HepG2 (cell line): ENCODE measurements around the gene ARMCX5. TPM values are rescaled to one million over a fixed set of nuclear protein-coding genes. Genes with fewer than 3 reads are reported as not detected.

ENCODE experiments used
- ATF7 ChIP-seq, 2 experiments: fragments of 450-650 bp in 1 of 2; sonication (generic) in 1 of 2; formaldehyde crosslinking in 1 of 2; IDR thresholded peaks; 2 replicates each; pipeline versions ENCODE4 v1.4.0 to v1.6.1; 2016 to 2020; ENCODE audit warnings: antibody characterized with exemption in 1 of 2, mild to moderate bottlenecking in 1 of 2, missing genetic modification reagents in 1 of 2
- DR1 ChIP-seq: sonication (generic); formaldehyde crosslinking; IDR thresholded peaks from 2 replicates; pipeline ENCODE4 v1.8.0; 2021; ENCODE audit warnings: mild to moderate bottlenecking, missing genetic modification reagents, inconsistent platforms
- IKZF1 ChIP-seq: fragments of 450-650 bp; IDR thresholded peaks from 2 replicates; pipeline ENCODE4 v1.7.1; 2016
- KDM2A ChIP-seq: sonication (generic); formaldehyde crosslinking; IDR thresholded peaks from 2 replicates; pipeline ENCODE4 v1.4.0; 2020; ENCODE audit warnings: low read depth, missing genetic modification reagents, borderline replicate concordance
- KMT2A ChIP-seq: sonication (generic); formaldehyde crosslinking; IDR thresholded peaks from 2 replicates; pipeline ENCODE4 v1.4.0; 2020; ENCODE audit warnings: missing genetic modification reagents
- MAFF ChIP-seq: IDR thresholded peaks from 2 replicates; pipeline ENCODE4 v1.6.1; 2011; ENCODE audit warnings: low read depth, low read length, improper control_type of control experiment
- MYC ChIP-seq: sonication (generic); formaldehyde crosslinking; IDR thresholded peaks from 2 replicates; pipeline ENCODE4 v1.9.0; 2021; ENCODE audit warnings: missing genetic modification reagents, borderline replicate concordance
- NR2C2 ChIP-seq: sonication (generic); formaldehyde crosslinking; IDR thresholded peaks from 2 replicates; pipeline ENCODE4 v1.4.0; 2020; ENCODE audit warnings: missing genetic modification reagents, mild to moderate bottlenecking, moderate library complexity, borderline replicate concordance
- PHF8 ChIP-seq: sonication (generic); formaldehyde crosslinking; IDR thresholded peaks from 2 replicates; pipeline ENCODE4 v1.5.0; 2020; ENCODE audit warnings: missing genetic modification reagents
- POLR2A ChIP-seq, 2 experiments: IDR thresholded peaks; 2 replicates each; pipeline ENCODE4 v1.6.1; 2011; ENCODE audit warnings: low read depth in 2 of 2, low read length in 2 of 2, mild to moderate bottlenecking in 1 of 2, moderate library complexity in 1 of 2; ENCODE audit not compliant: insufficient read depth in 1 of 2
- PRMT3 ChIP-seq: sonication (generic); formaldehyde crosslinking; IDR thresholded peaks from 2 replicates; pipeline ENCODE4 v1.8.1; 2022; ENCODE audit warnings: low read depth, mild to moderate bottlenecking, moderate library complexity, missing genetic modification reagents, borderline replicate concordance
- RFX3 ChIP-seq: IDR thresholded peaks from 2 replicates; pipeline ENCODE4 v1.6.1; 2016; ENCODE audit warnings: missing biosample characterization, missing genetic modification reagents
- SP1 ChIP-seq, 2 experiments: fragments of 450-650 bp in 1 of 2; sonication (generic) in 1 of 2; formaldehyde crosslinking in 1 of 2; IDR thresholded peaks; 2 replicates each; pipeline versions ENCODE4 v1.4.0 to v1.6.1; 2016 to 2020; ENCODE audit warnings: missing genetic modification reagents in 1 of 2
- TOPORS ChIP-seq: sonication (generic); formaldehyde crosslinking; IDR thresholded peaks from 2 replicates; pipeline ENCODE4 v1.8.0; 2023; ENCODE audit warnings: mild to moderate bottlenecking, missing genetic modification reagents
- WIZ ChIP-seq: sonication (generic); formaldehyde crosslinking; IDR thresholded peaks from 2 replicates; pipeline ENCODE4 v1.5.1; 2020; ENCODE audit warnings: mild to moderate bottlenecking, missing genetic modification reagents
- YEATS4 ChIP-seq: sonication (generic); formaldehyde crosslinking; IDR thresholded peaks from 2 replicates; pipeline ENCODE4 v1.4.0; 2020; ENCODE audit warnings: missing genetic modification reagents, borderline replicate concordance
- YY1 ChIP-seq: IDR thresholded peaks from 2 replicates; pipeline ENCODE4 v1.6.1; 2011; ENCODE audit warnings: low read length, low read depth, moderate library complexity, mild to moderate bottlenecking; ENCODE audit not compliant: insufficient read depth, insufficient replicate concordance
- ZBTB7A ChIP-seq: sonication (generic); formaldehyde crosslinking; IDR thresholded peaks from 2 replicates; pipeline ENCODE4 v1.8.0; 2022; ENCODE audit warnings: mild to moderate bottlenecking, missing genetic modification reagents
- ZNF260 ChIP-seq: sonication (generic); formaldehyde crosslinking; IDR thresholded peaks from 2 replicates; pipeline ENCODE4 v1.4.0; 2020; ENCODE audit warnings: missing genetic modification reagents, low read depth, mild to moderate bottlenecking, borderline replicate concordance
- ZNF326 ChIP-seq: sonication (generic); formaldehyde crosslinking; IDR thresholded peaks from 2 replicates; pipeline ENCODE4 v1.4.0; 2020; ENCODE audit warnings: missing genetic modification reagents, borderline replicate concordance
- ZNF605 ChIP-seq: sonication (generic); formaldehyde crosslinking; IDR thresholded peaks from 2 replicates; pipeline ENCODE4 v1.8.0; 2022; ENCODE audit warnings: mild to moderate bottlenecking, missing genetic modification reagents
- ZNF678 ChIP-seq: sonication (generic); formaldehyde crosslinking; IDR thresholded peaks from 2 replicates; pipeline ENCODE4 v1.4.0; 2020; ENCODE audit warnings: mild to moderate bottlenecking, missing genetic modification reagents
- ZNF761 ChIP-seq: sonication (generic); formaldehyde crosslinking; conservative IDR thresholded peaks from 2 replicates; pipeline ENCODE4 v1.4.0; 2020; ENCODE audit warnings: mild to moderate bottlenecking, missing genetic modification reagents
- ZNF780A ChIP-seq: sonication (generic); formaldehyde crosslinking; IDR thresholded peaks from 2 replicates; pipeline ENCODE4 v1.8.0; 2022; ENCODE audit warnings: mild to moderate bottlenecking, missing genetic modification reagents, moderate library complexity
- ZSCAN21 ChIP-seq: sonication (generic); formaldehyde crosslinking; IDR thresholded peaks from 2 replicates; pipeline ENCODE4 v1.8.0; 2022; ENCODE audit warnings: mild to moderate bottlenecking, missing genetic modification reagents, moderate library complexity, borderline replicate concordance
- ZSCAN31 ChIP-seq: sonication (generic); formaldehyde crosslinking; IDR thresholded peaks from 2 replicates; pipeline ENCODE4 v1.5.0; 2020; ENCODE audit warnings: low read depth, mild to moderate bottlenecking, missing genetic modification reagents
- polyA plus RNA-seq, 8 experiments: library from polyadenylated mRNA; depleted of rRNA in 3 of 8; stranded (reverse) in 7 of 8; unstranded in 1 of 8; fragments of >200 nt; fragmentation: Illumina TruSeq in 4 of 8; extraction: Trizol in 4 of 8; gene quantifications; 2 replicates each; pipeline versions ENCODE4 v1.2.1 to v1.2.3, GENCODE V29; 2011 to 2016; ENCODE audit warnings: low read depth in 4 of 8, missing spikeins in 1 of 8, mixed read lengths in 1 of 8; ENCODE audit not compliant: insufficient read depth in 1 of 8
- total RNA-seq, 5 experiments: library from RNA; depleted of rRNA; stranded (reverse); fragments of >200 nt; fragmentation: Illumina TruSeq; extraction: Trizol; gene quantifications; 2 replicates each; pipeline ENCODE4 v1.2.3, GENCODE V29; 2016; ENCODE audit warnings: low read depth in 1 of 5
- TF ChIP-seq, protein P1 (sequence below): sonication (generic); formaldehyde crosslinking; IDR thresholded peaks from 2 replicates; pipeline ENCODE4 v1.8.1; 2023; ENCODE audit warnings: mild to moderate bottlenecking, missing genetic modification reagents
- TF ChIP-seq, protein P2 (sequence below): sonication (generic); formaldehyde crosslinking; IDR thresholded peaks from 2 replicates; pipeline ENCODE4 v1.4.0; 2020; ENCODE audit warnings: missing genetic modification reagents
- TF ChIP-seq, protein P3 (sequence below): sonication (generic); formaldehyde crosslinking; IDR thresholded peaks from 2 replicates; pipeline ENCODE4 v1.4.0; 2020; ENCODE audit warnings: missing genetic modification reagents

Gene ARMCX5
- total and polyA plus RNA-seq, 2 of the 13 experiments (the other 11 are each of a cell fraction or from before 2014, with no cell fraction given): 9.1 to 14.2 TPM

DNA sequence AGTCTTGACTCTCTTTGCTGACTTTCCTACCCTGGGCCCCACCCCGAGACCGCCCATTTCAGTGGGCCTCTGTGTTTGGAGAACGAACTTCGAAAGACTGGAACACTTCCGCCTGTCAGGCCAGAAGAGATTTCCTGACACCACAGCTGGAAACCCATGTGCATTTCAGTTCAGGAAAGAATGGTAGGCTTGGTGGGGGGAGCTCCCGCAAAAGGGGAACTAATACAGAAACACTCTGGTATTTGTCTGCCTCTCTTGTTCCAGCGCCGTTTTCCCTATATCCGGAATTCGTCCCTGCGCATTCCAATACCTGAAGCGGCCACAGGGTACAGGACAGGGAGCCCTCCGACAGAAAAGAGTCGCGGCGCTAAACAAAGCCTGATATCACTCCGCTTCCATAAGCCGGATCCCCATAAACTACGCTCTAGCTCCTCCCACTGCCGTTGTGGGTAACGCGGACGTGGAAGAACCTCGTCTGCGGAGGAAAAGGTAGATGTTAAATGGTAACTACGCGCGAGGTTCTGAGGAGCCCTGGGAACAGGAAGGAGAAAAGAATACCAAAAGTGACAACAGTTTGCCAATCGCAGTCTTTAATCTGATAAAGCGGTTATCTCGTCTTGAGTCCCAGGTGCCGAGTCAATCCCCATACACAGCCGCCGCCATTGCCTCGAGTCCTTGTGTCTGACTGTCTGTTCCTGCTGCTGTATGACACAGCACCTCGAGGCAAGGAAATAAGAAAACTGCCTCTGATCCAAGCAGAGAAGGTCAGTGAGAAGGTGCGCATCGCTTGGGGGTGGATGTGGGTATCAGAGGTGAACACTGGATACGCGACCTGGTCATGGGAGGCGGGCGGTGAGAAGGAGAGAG lies at the start of gene ARMCX5 (continued):
- TF ChIP-seq YEATS4 (CRISPR knock-in tag) (peak; percentile 71), ZNF678 (CRISPR knock-in tag) (no peak), DR1 (CRISPR knock-in tag) (no peak), ZSCAN31 (CRISPR knock-in tag) (no peak; the same call in 1 of the 2 replicates), SP1 (IDR thresholded peaks at IDR 0.05) (no peak), SP1 (CRISPR knock-in tag; IDR thresholded peaks at IDR 0.05) (peak; percentile 70), MAFF (no peak), YY1 (peak; percentile 36), ZSCAN21 (CRISPR knock-in tag) (no peak), ZBTB7A (CRISPR knock-in tag) (no peak), IKZF1 (no peak), KDM2A (peak; percentile 76; the same call in 1 of the 2 replicates), PHF8 (peak; percentile 74), RFX3 (CRISPR knock-in tag) (no peak), ATF7 (IDR thresholded peaks at IDR 0.05) (no peak), ATF7 (CRISPR knock-in tag; IDR thresholded peaks at IDR 0.05) (no peak), WIZ (no peak), ZNF761 (CRISPR knock-in tag) (no peak), PRMT3 (CRISPR knock-in tag) (no peak), KMT2A (CRISPR knock-in tag) (peak; percentile 30; the same call in 1 of the 2 replicates), ZNF780A (CRISPR knock-in tag) (no peak), ZNF326 (CRISPR knock-in tag) (no peak), NR2C2 (no peak), TOPORS (CRISPR knock-in tag) (no peak), MYC (CRISPR knock-in tag) (no peak), ZNF605 (CRISPR knock-in tag) (peak; percentile 18; the same call in 1 of the 2 replicates), ZNF260 (CRISPR knock-in tag) (no peak), POLR2A (IDR thresholded peaks at IDR 0.05; ENCODE audit: insufficient read depth in 1 of 2, low read depth in 2 of 2, low read length in 2 of 2) (peak; percentile 78 to 89)
- TF ChIP-seq, protein P1, sequence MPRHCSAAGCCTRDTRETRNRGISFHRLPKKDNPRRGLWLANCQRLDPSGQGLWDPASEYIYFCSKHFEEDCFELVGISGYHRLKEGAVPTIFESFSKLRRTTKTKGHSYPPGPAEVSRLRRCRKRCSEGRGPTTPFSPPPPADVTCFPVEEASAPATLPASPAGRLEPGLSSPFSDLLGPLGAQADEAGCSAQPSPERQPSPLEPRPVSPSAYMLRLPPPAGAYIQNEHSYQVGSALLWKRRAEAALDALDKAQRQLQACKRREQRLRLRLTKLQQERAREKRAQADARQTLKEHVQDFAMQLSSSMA (CRISPR knock-in tag): 0 out of 2 replicates have a peak, but pooled peaks have one; percentile 35
- TF ChIP-seq, protein P2, sequence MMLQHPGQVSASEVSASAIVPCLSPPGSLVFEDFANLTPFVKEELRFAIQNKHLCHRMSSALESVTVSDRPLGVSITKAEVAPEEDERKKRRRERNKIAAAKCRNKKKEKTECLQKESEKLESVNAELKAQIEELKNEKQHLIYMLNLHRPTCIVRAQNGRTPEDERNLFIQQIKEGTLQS (CRISPR knock-in tag): no peak
- TF ChIP-seq, protein P3, sequence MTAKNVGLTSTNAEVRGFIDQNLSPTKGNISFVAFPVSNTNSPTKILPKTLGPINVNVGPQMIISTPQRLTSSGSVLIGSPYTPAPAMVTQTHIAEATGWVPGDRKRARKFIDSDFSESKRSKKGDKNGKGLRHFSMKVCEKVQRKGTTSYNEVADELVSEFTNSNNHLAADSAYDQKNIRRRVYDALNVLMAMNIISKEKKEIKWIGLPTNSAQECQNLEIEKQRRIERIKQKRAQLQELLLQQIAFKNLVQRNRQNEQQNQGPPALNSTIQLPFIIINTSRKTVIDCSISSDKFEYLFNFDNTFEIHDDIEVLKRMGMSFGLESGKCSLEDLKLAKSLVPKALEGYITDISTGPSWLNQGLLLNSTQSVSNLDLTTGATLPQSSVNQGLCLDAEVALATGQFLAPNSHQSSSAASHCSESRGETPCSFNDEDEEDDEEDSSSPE (CRISPR knock-in tag): no peak
